Measurements from ENCODE around the gene NARF. TPM values are rescaled to one million over a fixed set of nuclear protein-coding genes. Genes with fewer than 3 reads are reported as not detected.

The NARF gene
- total and polyA plus RNA-seq, 2 of the 8 experiments (the other 6 are each of a cell fraction or from before 2014, with no cell fraction given): 97.4 to 131 TPM

DNA sequence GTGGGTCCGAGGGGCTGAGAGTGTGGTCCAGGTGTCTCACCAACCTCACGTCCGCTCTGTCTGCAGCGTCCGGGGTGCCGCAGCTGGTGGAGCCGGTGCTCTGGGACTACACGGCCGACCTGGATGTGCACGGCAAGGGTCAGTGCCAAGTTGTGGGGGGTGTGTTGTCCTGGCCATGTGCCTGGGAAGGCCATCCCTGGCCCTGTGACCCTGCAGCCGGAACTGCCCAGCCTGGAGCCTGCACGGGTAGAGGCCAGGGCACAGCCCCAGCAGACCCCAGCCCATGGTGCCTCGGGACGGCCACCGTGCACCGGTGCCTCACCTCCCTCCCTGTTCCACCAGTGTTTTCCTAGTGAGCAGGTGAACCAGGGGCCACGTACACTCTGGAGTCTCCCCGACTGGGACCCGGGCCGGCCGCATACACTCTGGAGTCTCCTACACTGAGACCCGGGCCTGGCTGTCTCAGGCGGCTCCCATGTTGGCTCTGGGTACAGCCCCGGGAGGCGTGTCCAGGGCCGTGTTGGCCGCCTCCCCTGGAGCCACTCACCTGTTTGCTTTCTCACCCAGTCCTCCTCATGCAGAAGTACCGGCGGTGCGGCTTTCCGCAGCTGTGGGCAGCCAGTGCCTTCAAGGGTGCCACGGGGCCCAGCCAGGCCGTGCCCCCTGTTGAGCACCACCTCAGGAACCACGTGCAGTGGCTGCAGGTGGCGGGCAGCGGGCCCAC is 21.8 kb upstream of the NARF start:
- no peak for DNase-seq (ENCODE audit: low read depth in 1 of 2, low spot score in 2 of 2)
- Histone ChIP-seq H3K4me3 (ENCODE audit: extremely low read depth in 1 of 4, insufficient read depth in 2 of 4, low read depth in 3 of 4, low read length in 4 of 4) (no peak overlapping the region), H3K36me3 (ENCODE audit: control insufficient read depth in 2 of 4, insufficient read depth in 4 of 4, low read length in 3 of 4) (peaks cover 0 to 9% (median 2%) of the 10 kb centered on the region in 4 experiments; a peak in 3 of 8 replicates), H2BK12ac (ENCODE audit: low read depth, low read length) (no peak overlapping the region), H3K27ac (ENCODE audit: low read depth, low read length) (no peak overlapping the region), H3K4ac (replicated peaks; ENCODE audit: insufficient read length, low read depth, low read length) (no peak overlapping the region), H3K27me3 (replicated peaks in 1 of 4; ENCODE audit: control insufficient read depth in 3 of 4, extremely low read depth in 1 of 4, insufficient read depth in 3 of 4, low read length in 3 of 4) (no peaks in the 10 kb centered on the region), H3K79me1 (ENCODE audit: low read depth, low read length) (no peaks in the 10 kb centered on the region), H3K23ac (ENCODE audit: insufficient read length) (no peak overlapping the region), H3K56ac (replicated peaks; ENCODE audit: insufficient read length, low read depth, low read length) (peak overlapping the region; percentile 16), H2BK5ac (ENCODE audit: low read depth, low read length) (no peak overlapping the region), H2AFZ (ENCODE audit: low read length) (no peak overlapping the region), H2AK5ac (ENCODE audit: low read depth, low read length) (no peak overlapping the region), H3K18ac (ENCODE audit: extremely low read depth, low read length) (no peak overlapping the region), H3K4me1 (replicated peaks in 1 of 4; ENCODE audit: control insufficient read depth in 3 of 4, insufficient read depth in 4 of 4, low read length in 3 of 4) (peaks cover 0 to 16% (median 8%) of the 10 kb centered on the region in 4 experiments; a peak in 6 of 7 replicates), H2BK15ac (ENCODE audit: low read length) (no peak overlapping the region), H3K23me2 (ENCODE audit: low read depth, low read length) (no peaks in the 10 kb centered on the region), H3K9ac (replicated peaks in 1 of 4; ENCODE audit: extremely low read depth in 1 of 4, low read depth in 3 of 4, low read length in 3 of 4) (no peak overlapping the region), H3K79me2 (ENCODE audit: control insufficient read depth in 1 of 2, insufficient read depth in 2 of 2, low read length in 2 of 2) (no peaks in the 10 kb centered on the region), H3K4me2 (ENCODE audit: insufficient read depth in 1 of 2, low read depth in 2 of 2, low read length in 2 of 2) (no peak overlapping the region), H2BK120ac (replicated peaks; ENCODE audit: low read depth, low read length) (no peak overlapping the region), H4K91ac (replicated peaks; ENCODE audit: insufficient read length, low read length) (no peak overlapping the region), H3K14ac (ENCODE audit: insufficient read length) (no peak overlapping the region), H4K20me1 (replicated peaks in 1 of 2; ENCODE audit: control insufficient read depth in 1 of 2, insufficient read depth in 2 of 2, low read length in 2 of 2) (peaks cover 0 to 5% of the 10 kb centered on the region in 2 experiments), H3K9me3 (ENCODE audit: insufficient read depth in 2 of 2, low read depth in 1 of 2, low read length in 1 of 2) (no peaks in the 10 kb centered on the region), H4K5ac (ENCODE audit: insufficient read length, low read depth, low read length) (no peak overlapping the region), H2BK20ac (ENCODE audit: low read length) (no peak overlapping the region), H4K8ac (ENCODE audit: extremely low read depth, insufficient read depth, low read length) (no peak overlapping the region)
- ChIA-PET CTCF (ENCODE audit: partially characterized antibody) (interaction anchor here (1.1 to 3.7 kb wide), 3 partner anchors 11 to 19 kb away, joined by 3 to 17 read pairs (median 16); no protein-coding TSS in a partner anchor), POLR2A (ENCODE audit: partially characterized antibody) (interaction anchor here (0.8 to 3.4 kb wide), 3 partner anchors 10 to 13 kb away, joined by 3 to 10 read pairs (median 4); no protein-coding TSS in a partner anchor)
- no peak for TF ChIP-seq CBX8 (IDR thresholded peaks at IDR 0.05; ENCODE audit: borderline replicate concordance, low read depth, low read length)
- no peak for TF ChIP-seq SP4 (IDR thresholded peaks at IDR 0.05; ENCODE audit: low read length)
- no peak for TF ChIP-seq RFX5 (IDR thresholded peaks at IDR 0.05; ENCODE audit: borderline replicate concordance, low read depth, low read length)
- TF ChIP-seq CHD2 (IDR thresholded peaks at IDR 0.05; ENCODE audit: low read length): no peak
- TF ChIP-seq HDAC2 (IDR thresholded peaks at IDR 0.05; ENCODE audit: borderline replicate concordance in 1 of 2, low read depth in 2 of 2, low read length in 2 of 2): no peak
- WGBS, 2 experiments (ENCODE audit: extremely low coverage in 1 of 2, insufficient coverage in 1 of 2, insufficient read length in 1 of 2, insufficient replicate concordance in 2 of 2, low coverage in 1 of 2, low lambda C conversion rate in 2 of 2, missing lambda C conversion rate in 1 of 2): 92% methylated on average over 35 of the region's 36 CpGs; no CpG with 5 or more reads in 1 of the 2 experiments
- FAIRE-seq: no peak
